HEK293T (cell line): ENCODE data around the gene PITX1.

Source experiments
- CTCF ChIA-PET: fragments of 350-600 bp; formaldehyde crosslinking; extraction: SDS; loops from one replicate; lab custom pipeline; 2021; ENCODE audit warnings: antibody characterized with exemption, inconsistent platforms; lab: Yijun Ruan, JAX
- POLR2A ChIA-PET: fragments of 350-600 bp; formaldehyde crosslinking; extraction: SDS; loops from one replicate; lab custom pipeline; 2020; ENCODE audit warnings: antibody characterized with exemption, inconsistent platforms; lab: Yijun Ruan, JAX
- DNase-seq: peaks from one replicate; pipeline ENCODE4 v3.0.0; 2012; ENCODE audit warnings: mixed read lengths; ENCODE audit errors: extremely low spot score
- ARNT ChIP-seq: fragments of 450-650 bp; IDR thresholded peaks from 2 replicates; pipeline ENCODE4 v1.6.1; 2017; ENCODE audit warnings: mild to moderate bottlenecking
- BHLHE40 ChIP-seq: fragments of 450-650 bp; IDR thresholded peaks from 2 replicates; pipeline ENCODE4 v1.6.1; 2016; ENCODE audit warnings: mild to moderate bottlenecking, moderate library complexity, borderline replicate concordance
- CTBP1 ChIP-seq: fragments of 450-650 bp; IDR thresholded peaks from 2 replicates; pipeline ENCODE4 v1.6.1; 2016; ENCODE audit warnings: borderline replicate concordance
- ELF4 ChIP-seq: fragments of 450-650 bp; IDR thresholded peaks from 2 replicates; pipeline ENCODE4 v1.6.1; 2017; ENCODE audit warnings: antibody characterized with exemption
- FOXA1 ChIP-seq: fragments of 450-650 bp; IDR thresholded peaks from 2 replicates; pipeline ENCODE4 v1.6.1; 2016; ENCODE audit warnings: mild to moderate bottlenecking
- FOXK2 ChIP-seq: fragments of 450-650 bp; IDR thresholded peaks from 2 replicates; pipeline ENCODE4 v1.6.1; 2016; ENCODE audit warnings: mild to moderate bottlenecking
- FOXM1 ChIP-seq: fragments of 450-650 bp; IDR thresholded peaks from 2 replicates; pipeline ENCODE4 v1.6.1; 2017; ENCODE audit warnings: mild to moderate bottlenecking, borderline replicate concordance
- HDGF ChIP-seq: fragments of 450-650 bp; IDR thresholded peaks from 2 replicates; pipeline ENCODE4 v1.6.1; 2017; ENCODE audit warnings: antibody characterized with exemption, borderline replicate concordance
- L3MBTL2 ChIP-seq: fragments of 450-650 bp; conservative IDR thresholded peaks from 2 replicates; pipeline ENCODE4 v1.6.1; 2016; ENCODE audit warnings: mild to moderate bottlenecking
- LEF1 ChIP-seq: fragments of 450-650 bp; IDR thresholded peaks from 2 replicates; pipeline ENCODE4 v1.6.1; 2017; ENCODE audit warnings: mild to moderate bottlenecking, borderline replicate concordance
- NFRKB ChIP-seq: fragments of 450-650 bp; IDR thresholded peaks from 2 replicates; pipeline ENCODE4 v1.6.1; 2016; ENCODE audit warnings: mild to moderate bottlenecking, moderate library complexity
- PKNOX1 ChIP-seq: fragments of 450-650 bp; IDR thresholded peaks from 2 replicates; pipeline ENCODE4 v1.6.1; 2016
- SP1 ChIP-seq: fragments of 450-650 bp; IDR thresholded peaks from 2 replicates; pipeline ENCODE4 v1.6.1; 2017
- SUZ12 ChIP-seq: fragments of 450-650 bp; IDR thresholded peaks from 2 replicates; pipeline ENCODE4 v1.6.1; 2016; ENCODE audit warnings: mild to moderate bottlenecking
- TARDBP ChIP-seq: fragments of 450-650 bp; IDR thresholded peaks from 2 replicates; pipeline ENCODE4 v1.6.1; 2016
- ZNF384 ChIP-seq: fragments of 450-650 bp; IDR thresholded peaks from 2 replicates; pipeline ENCODE4 v1.6.1; 2016

Gene PITX1

GRCh38 chr5:135018457-135018856 is 15.6 kb downstream of the PITX1 start:
- TF ChIP-seq FOXK2: no peak
- no peak for TF ChIP-seq ELF4
- TF ChIP-seq L3MBTL2: no peak
- TF ChIP-seq TARDBP: no peak
- TF ChIP-seq SUZ12: no peak
- TF ChIP-seq PKNOX1: no peak
- TF ChIP-seq ZNF384: no peak
- no peak for TF ChIP-seq LEF1
- no peak for TF ChIP-seq BHLHE40
- no peak for TF ChIP-seq NFRKB
- TF ChIP-seq FOXM1: no peak
- TF ChIP-seq HDGF: no peak
- no peak for TF ChIP-seq ARNT
- ChIA-PET CTCF (interaction anchor here (0.9 to 1.4 kb wide), 2 partner anchors 170 to 173 kb away, joined by 3 to 4 read pairs; no protein-coding TSS in a partner anchor), POLR2A (no interaction called here)
- DNase-seq: no peak

GRCh38 chr5:135016861-135017290 is 17.2 kb downstream of the PITX1 start:
- CTCF ChIA-PET: no interaction called here
- POLR2A ChIA-PET: no interaction called here
- DNase-seq: no peak
- TF ChIP-seq ELF4 (no peak), HDGF (no peak), FOXK2 (no peak), LEF1 (no peak), SUZ12 (no peak), FOXA1 (no peak), ARNT (no peak), FOXM1 (no peak), SP1 (no peak), PKNOX1 (no peak), L3MBTL2 (no peak), ZNF384 (no peak), CTBP1 (no peak), BHLHE40 (no peak), TARDBP (no peak), NFRKB (no peak)

GRCh38 chr5:135015942-135016341 is 18.1 kb downstream of the PITX1 start:
- TF ChIP-seq LEF1 (no peak), CTBP1 (no peak), SP1 (no peak), SUZ12 (no peak), FOXM1 (no peak), NFRKB (no peak), ZNF384 (no peak), FOXA1 (no peak), ELF4 (no peak), ARNT (no peak), HDGF (no peak), L3MBTL2 (no peak), TARDBP (no peak), BHLHE40 (no peak), FOXK2 (no peak), PKNOX1 (no peak)
- POLR2A ChIA-PET: no interaction called here
- DNase-seq: no peak
- CTCF ChIA-PET: no interaction called here

- no peak for DNase-seq
- ChIA-PET POLR2A (no interaction called here), CTCF (no interaction called here)
- TF ChIP-seq HDGF: no peak
- no peak for TF ChIP-seq ARNT
- no peak for TF ChIP-seq SUZ12
- TF ChIP-seq FOXA1: no peak
- TF ChIP-seq NFRKB: no peak
- no peak for TF ChIP-seq BHLHE40
- no peak for TF ChIP-seq SP1
- no peak for TF ChIP-seq FOXM1
- TF ChIP-seq ZNF384: no peak
- TF ChIP-seq PKNOX1: no peak
- no peak for TF ChIP-seq L3MBTL2
- no peak for TF ChIP-seq CTBP1
- no peak for TF ChIP-seq FOXK2
- no peak for TF ChIP-seq TARDBP
- TF ChIP-seq ELF4: no peak
- no peak for TF ChIP-seq LEF1
Observed at GRCh38 chr5:135013947-135014570, 20.0 kb downstream of the PITX1 start.

- TF ChIP-seq ARNT (no peak), ELF4 (no peak)
- POLR2A ChIA-PET: interaction anchor here (1.3 kb wide), 1 partner anchor 173 kb away, joined by 3 read pairs; no protein-coding TSS in a partner anchor
- no peak for DNase-seq
- CTCF ChIA-PET: no interaction called here
Observed at GRCh38 chr5:135013445-135013844, 20.6 kb downstream of the PITX1 start.
